Keratinocyte (primary cell): ENCODE data around the gene EEF1A2. TPM values are rescaled to one million over a fixed set of nuclear protein-coding genes. Genes with fewer than 3 reads are reported as not detected.
A peak's percentile ranks its signal among the peaks of the same experiment; 100 is the strongest.

Experiments
- DNase-seq: peaks from one replicate; pipeline ENCODE4 v3.0.0-alpha.2; 2011; ENCODE audit warnings: low read depth, missing footprints, low spot score
- FAIRE-seq: peaks from 2 replicates; lab custom pipeline; 2011; peaks lifted over from hg19 to GRCh38; lab: Jason Lieb, UNC
- H2AFZ ChIP-seq: 2 replicates; pipeline ENCODE4 v1.6.0; 2012; ENCODE audit warnings: low read length, control low read depth, inconsistent platforms; ENCODE audit not compliant: control insufficient read depth
- H3K27ac ChIP-seq: 2 replicates; pipeline ENCODE4 v1.5.1; 2011; ENCODE audit warnings: low read length; ENCODE audit not compliant: control insufficient read depth, insufficient read depth
- H3K27me3 ChIP-seq: 3 replicates; pipeline ENCODE4 v1.6.0; 2011; ENCODE audit warnings: low read length; ENCODE audit not compliant: control insufficient read depth, insufficient read depth; ENCODE audit errors: extremely low read depth
- H3K36me3 ChIP-seq, 2 experiments: 2 replicates in 1 of 2; 3 replicates in 1 of 2; pipeline ENCODE4 v1.5.1; 2011; ENCODE audit warnings: low read length in 2 of 2, mild to moderate bottlenecking in 1 of 2; ENCODE audit not compliant: control insufficient read depth in 2 of 2, insufficient read depth in 2 of 2; ENCODE audit errors: extremely low read depth in 1 of 2
- H3K4me1 ChIP-seq: 3 replicates; pipeline ENCODE4 v1.5.1; 2011; ENCODE audit warnings: low read length; ENCODE audit not compliant: control insufficient read depth, insufficient read depth; ENCODE audit errors: extremely low read depth
- H3K4me2 ChIP-seq: 3 replicates; pipeline ENCODE4 v1.6.0; 2011; ENCODE audit warnings: low read depth, low read length; ENCODE audit not compliant: control insufficient read depth, insufficient read depth; ENCODE audit errors: extremely low read depth
- H3K4me3 ChIP-seq, 3 experiments: fragments of 200-600 bp in 1 of 3; sonication (generic) in 1 of 3; 2 replicates in 2 of 3; 3 replicates in 1 of 3; pipeline ENCODE4 v1.5.1; 2011 to 2016; ENCODE audit warnings: low read length in 3 of 3, mild to moderate bottlenecking in 3 of 3, control low read depth in 2 of 3, inconsistent platforms in 1 of 3, low read depth in 1 of 3, mixed read lengths in 1 of 3, mixed run types in 1 of 3, moderate library complexity in 1 of 3; ENCODE audit not compliant: control insufficient read depth in 2 of 3, insufficient read depth in 2 of 3; ENCODE audit errors: extremely low read depth in 1 of 3
- H3K79me2 ChIP-seq: 2 replicates; pipeline ENCODE4 v1.6.0; 2012; ENCODE audit warnings: low read length; ENCODE audit not compliant: control insufficient read depth, insufficient read depth
- H3K9ac ChIP-seq: 3 replicates; pipeline ENCODE4 v1.6.0; 2011; ENCODE audit warnings: low read length; ENCODE audit not compliant: control insufficient read depth, insufficient read depth; ENCODE audit errors: extremely low read depth
- H3K9me1 ChIP-seq: 3 replicates; pipeline ENCODE4 v1.6.0; 2011; ENCODE audit warnings: low read length; ENCODE audit not compliant: control insufficient read depth, insufficient read depth; ENCODE audit errors: extremely low read depth
- H3K9me3 ChIP-seq: 2 replicates; pipeline ENCODE4 v1.5.1; 2012; ENCODE audit warnings: low read depth, low read length; ENCODE audit not compliant: control insufficient read depth
- H4K20me1 ChIP-seq: 3 replicates; pipeline ENCODE4 v1.6.0; 2011; ENCODE audit warnings: low read length; ENCODE audit not compliant: control insufficient read depth, insufficient read depth; ENCODE audit errors: extremely low read depth
- CTCF ChIP-seq, 3 experiments: IDR thresholded peaks in 1 of 3; conservative IDR thresholded peaks in 1 of 3; optimal IDR thresholded peaks in 1 of 3; 2 replicates in 2 of 3; 3 replicates in 1 of 3; pipeline versions ENCODE3 to v1.5.1; 2011; ENCODE audit warnings: low read length in 3 of 3, mild to moderate bottlenecking in 3 of 3, moderate library complexity in 2 of 3, control low read depth in 1 of 3, inconsistent platforms in 1 of 3; ENCODE audit not compliant: insufficient read depth in 2 of 3; ENCODE audit errors: extremely low read depth in 1 of 3
- EZH2 ChIP-seq: IDR thresholded peaks from one replicate; pipeline ENCODE4 v1.6.1; 2012; ENCODE audit warnings: inconsistent platforms, mild to moderate bottlenecking, low read length, moderate library complexity
- dilution Hi-C: fragments of 300-500 bp; cut with MboI; formaldehyde crosslinking; loops from one replicate; pipeline ENCODE4 v1.7.0; 2020; ENCODE audit warnings: low sequenced_read_pairs; ENCODE audit not compliant: extremely low pct_ligation_motif_present
- polyA minus RNA-seq, 3 experiments: library from RNA; depleted of rRNA, polyadenylated mRNA; stranded (reverse); fragments of >200 nt; gene quantifications; 1 replicate in 1 of 3; 2 replicates in 1 of 3; 3 replicates in 1 of 3; pipeline ENCODE4 v1.2.3, GENCODE V29; 2011
- polyA plus RNA-seq, 5 experiments: library from polyadenylated mRNA; depleted of rRNA in 3 of 5; stranded (reverse) in 3 of 5; stranded (forward) in 1 of 5; unstranded in 1 of 5; fragments of >200 nt; gene quantifications; 1 replicate in 1 of 5; 2 replicates in 3 of 5; 3 replicates in 1 of 5; pipeline versions ENCODE4 v1.2.1 to v1.2.3, GENCODE V29; 2011 to 2012; ENCODE audit warnings: missing spikeins in 2 of 5, low read depth in 1 of 5, low replicate concordance in 1 of 5

The EEF1A2 gene
- 0.12 to 0.77 TPM (median 0.31 TPM) in 3 replicates for polyA plus RNA-seq
- 23.8 TPM for polyA plus RNA-seq (2011; ENCODE audit: low read depth)
- polyA plus RNA-seq (2011; cell fraction: cytosol; rRNA removed), result 1.7 and 1.9 TPM in 2 replicates
- polyA plus RNA-seq (2011; cell fraction: nucleus; rRNA removed), result 2.0 and 2.6 TPM in 2 replicates
- polyA plus RNA-seq (2012; ENCODE audit: low replicate concordance), result 0.99 and 20.9 TPM in 2 replicates
- polyA minus RNA-seq, result 0.33 to 0.82 TPM in 2 of 3 replicates, not detected in the other
- 3.6 TPM for polyA minus RNA-seq (2011; cell fraction: cytosol; rRNA and poly(A)+ RNA removed)
- polyA minus RNA-seq (2011; cell fraction: nucleus; rRNA and poly(A)+ RNA removed), result 1.6 and 2.1 TPM in 2 replicates

GRCh38 chr20:63498960-63499337 is at the start of gene EEF1A2:
Gene EEF1A2, minus strand, starts transcription at chr20:63499083. Its CDS starts 1,320 bp downstream, at chr20:63497763.
- no peak within 1 kb of the TSS for H3K9ac ChIP-seq
- H3K9me3 ChIP-seq, result no peaks in the 10 kb centered on the region
- H3K4me3 ChIP-seq, result peak within 1 kb of the TSS in 1 of 3 experiments; percentile 12
- no peaks in the 10 kb centered on the region for H3K79me2 ChIP-seq
- no peaks in the 10 kb centered on the region for H4K20me1 ChIP-seq
- H3K4me1 ChIP-seq, result peaks cover 2% of the 10 kb centered on the region
- H3K9me1 ChIP-seq, result no peaks in the 10 kb centered on the region
- DNase-seq (no peak), FAIRE-seq (no peak)
- no peak within 1 kb of the TSS for H3K27ac ChIP-seq
- peak within 1 kb of the TSS; percentile 22 for H3K4me2 ChIP-seq
- TF ChIP-seq CTCF (optimal IDR thresholded peaks at IDR 0.05 in 1 of 3, IDR thresholded peaks at IDR 0.05 in 1 of 3, conservative IDR thresholded peaks at IDR 0.05 in 1 of 3; ENCODE audit: extremely low read depth in 1 of 3, insufficient read depth in 2 of 3, low read length in 3 of 3) (peak in 1 of 3 experiments; percentile 17), EZH2 (no peak)
- no peak within 1 kb of the TSS for H2AFZ ChIP-seq
- dilution Hi-C loops, result no loop called here
- peaks cover 55% of the 10 kb centered on the region for H3K27me3 ChIP-seq
- H3K36me3 ChIP-seq, result no peaks in the 10 kb centered on the region

GRCh38 chr20:63548542-63548941 is 49.7 kb upstream of the EEF1A2 start:
- dilution Hi-C loops, result no loop called here
- Histone ChIP-seq H2AFZ (no peak overlapping the region), H3K36me3 (no peaks in the 10 kb centered on the region), H3K4me2 (no peak overlapping the region), H3K9me3 (no peaks in the 10 kb centered on the region), H3K9me1 (no peaks in the 10 kb centered on the region), H3K79me2 (no peaks in the 10 kb centered on the region), H3K4me3 (no peak overlapping the region), H3K9ac (no peak overlapping the region), H3K4me1 (peaks cover 36% of the 10 kb centered on the region), H3K27ac (no peak overlapping the region), H3K27me3 (peaks cover 3% of the 10 kb centered on the region), H4K20me1 (no peaks in the 10 kb centered on the region)
- TF ChIP-seq EZH2 (no peak), CTCF (optimal IDR thresholded peaks at IDR 0.05 in 1 of 3, IDR thresholded peaks at IDR 0.05 in 1 of 3, conservative IDR thresholded peaks at IDR 0.05 in 1 of 3; ENCODE audit: extremely low read depth in 1 of 3, insufficient read depth in 2 of 3, low read length in 3 of 3) (no peak)
- no peak for DNase-seq
- FAIRE-seq, result no peak
